ENCODE measurements around the gene EDEM2. TPM values are rescaled to one million over a fixed set of nuclear protein-coding genes. Genes with fewer than 3 reads are reported as not detected.
A peak's percentile ranks its signal among the peaks of the same experiment; 100 is the strongest.

The EDEM2 gene
- total and polyA plus RNA-seq, 2 of the 4 experiments (the other 2 are of a cell fraction), result 19.0 to 27.4 TPM

DNA sequence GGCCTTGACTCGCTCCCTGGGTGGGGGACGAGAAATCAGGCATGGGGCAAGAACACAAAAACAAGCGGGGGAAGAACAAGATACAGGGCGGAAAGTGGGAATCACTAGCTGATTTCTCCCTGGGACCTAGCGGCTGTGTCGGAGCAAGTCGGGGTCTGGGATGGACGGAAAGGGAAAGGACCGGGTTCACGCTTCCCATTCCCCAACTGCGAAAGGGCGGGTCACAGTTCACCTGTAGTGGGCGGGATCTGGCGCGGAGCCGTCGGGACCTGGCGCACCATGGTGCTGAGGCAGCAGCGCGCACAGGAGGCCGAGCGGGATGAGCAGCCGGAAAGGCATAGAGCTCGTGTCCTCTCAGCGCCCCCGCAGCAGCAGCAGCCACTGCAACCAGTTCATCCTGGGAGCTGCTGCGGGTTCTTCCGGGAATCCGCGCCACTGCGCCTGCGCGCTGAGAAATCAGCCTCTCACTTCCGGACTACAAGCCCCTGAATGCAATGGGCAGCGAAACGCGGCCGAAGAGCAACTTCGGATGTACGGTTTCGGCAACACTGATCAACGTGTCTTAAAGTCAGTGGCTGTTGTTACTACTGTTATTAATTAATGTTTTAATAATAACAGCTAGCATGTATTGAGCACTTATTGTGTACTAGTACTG lies at the start of gene EDEM2 (continued):
- peak; percentile 17; the same call in 1 of the 2 replicates for TF ChIP-seq BHLHE40 (IDR thresholded peaks at IDR 0.05; ENCODE audit: low read depth, low read length)
- no peak for TF ChIP-seq ELK1 (IDR thresholded peaks at IDR 0.05; ENCODE audit: borderline replicate concordance, low read depth, low read length)

DNA sequence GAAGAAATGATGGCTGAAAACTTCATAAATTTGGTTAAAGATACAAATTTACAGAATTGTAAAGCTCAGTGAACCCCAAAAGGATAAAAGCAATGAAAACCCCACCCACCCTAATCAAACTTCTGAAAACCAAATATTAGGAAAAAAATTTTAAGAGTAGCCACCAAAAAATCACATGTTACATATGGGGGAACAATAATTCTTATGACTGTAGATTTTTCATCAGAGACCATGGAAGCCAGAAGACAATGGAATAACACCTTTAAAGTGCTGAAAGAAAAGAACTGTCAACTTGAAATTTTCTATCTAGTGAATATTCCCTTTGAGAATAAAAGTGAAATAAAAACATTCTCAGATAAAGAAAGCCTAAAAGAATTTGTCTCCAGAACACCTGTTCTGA lies 49.2 kb upstream of the EDEM2 start:
- Histone ChIP-seq H3K36me3 (ENCODE audit: control insufficient read depth, insufficient read depth, low read length) (no peaks in the 10 kb centered on the region), H2AK9ac (replicated peaks; ENCODE audit: low read depth, low read length, poor library complexity) (no peak overlapping the region), H3K79me1 (ENCODE audit: low read depth in 1 of 2, low read length in 2 of 2) (no peaks in the 10 kb centered on the region), H3K27me3 (ENCODE audit: control insufficient read depth, insufficient read depth, low read length) (no peaks in the 10 kb centered on the region), H4K20me1 (ENCODE audit: insufficient read depth, low read length) (0 out of 2 replicates have a peak, but pooled peaks cover 4% of the 10 kb centered on the region), H3K4ac (ENCODE audit: low read depth, low read length) (no peak overlapping the region), H3K9me3 (ENCODE audit: control insufficient read depth, insufficient read depth, low read length) (peaks cover 15% of the 10 kb centered on the region), H3K4me2 (ENCODE audit: low read depth, low read length) (no peak overlapping the region), H2BK120ac (ENCODE audit: low read depth, low read length) (no peak overlapping the region), H4K8ac (ENCODE audit: low read depth in 2 of 2, low read length in 2 of 2) (no peak overlapping the region), H3K9ac (ENCODE audit: low read depth, low read length) (no peak overlapping the region), H3K56ac (ENCODE audit: extremely low read depth, insufficient read depth, low read length) (no peak overlapping the region), H3K18ac (ENCODE audit: low read depth, low read length) (no peak overlapping the region), H2BK5ac (ENCODE audit: low read depth, low read length, poor library complexity, severe bottlenecking) (no peak overlapping the region), H3K4me1 (ENCODE audit: control insufficient read depth, insufficient read depth, low read length) (peaks cover 11% of the 10 kb centered on the region), H2AK5ac (ENCODE audit: low read depth, low read length) (no peak overlapping the region), H2BK20ac (ENCODE audit: low read depth, low read length) (no peak overlapping the region), H3K23ac (ENCODE audit: low read depth, low read length) (no peak overlapping the region), H2BK15ac (ENCODE audit: low read depth, low read length) (no peak overlapping the region), H3K14ac (replicated peaks; ENCODE audit: low read depth, low read length) (no peak overlapping the region), H3K27ac (ENCODE audit: insufficient read depth, low read length) (no peak overlapping the region), H3K4me3 (ENCODE audit: insufficient read depth, low read depth, low read length) (no peak overlapping the region), H3K9me1 (ENCODE audit: insufficient read depth, low read length) (no peaks in the 10 kb centered on the region), H4K5ac (ENCODE audit: low read depth, low read length) (no peak overlapping the region), H2AFZ (replicated peaks; ENCODE audit: low read length, poor library complexity) (no peak overlapping the region), H4K91ac (ENCODE audit: insufficient read depth, low read depth, low read length) (no peak overlapping the region)
- in situ Hi-C loops (cut with MboI; ENCODE audit: low sequenced_read_pairs) (no loop called here), intact Hi-C loops (cut with micrococcal nuclease) (no loop called here), dilution Hi-C loops (cut with HindIII; ENCODE audit: low sequenced_read_pairs, unreplicated experiment) (no loop called here)
- BruUV-seq (replicated peaks), result no TSS peak
- TF ChIP-seq RAD21 (IDR thresholded peaks at IDR 0.05; ENCODE audit: low read length), result no peak
- no peak for TF ChIP-seq NFE2L2 (IDR thresholded peaks at IDR 0.05; ENCODE audit: low read depth, low read length)
- TF ChIP-seq SMC3 (IDR thresholded peaks at IDR 0.05; ENCODE audit: low read depth, low read length), result no peak
- TF ChIP-seq CTCF (conservative IDR thresholded peaks at IDR 0.05; ENCODE audit: low read depth, low read length), result no peak
- TF ChIP-seq BHLHE40 (IDR thresholded peaks at IDR 0.05; ENCODE audit: low read depth, low read length), result no peak
- no peak for TF ChIP-seq CEBPB (IDR thresholded peaks at IDR 0.05; ENCODE audit: low read depth, low read length)
- no peak for TF ChIP-seq ELK1 (IDR thresholded peaks at IDR 0.05; ENCODE audit: borderline replicate concordance, low read depth, low read length)
- ATAC-seq (ENCODE audit: low read depth) (no peak), DNase-seq (no peak)
- ChIA-PET CTCF (no interaction called here), POLR2A (ENCODE audit: unreplicated experiment) (no interaction called here)

All from IMR-90 (cell line).